ENCODE results near the gene COPS2. TPM values are rescaled to one million over a fixed set of nuclear protein-coding genes. Genes with fewer than 3 reads are reported as not detected.

Gene COPS2
- total and polyA plus RNA-seq, 2 of the 13 experiments (the other 11 are each of a cell fraction or from before 2014, with no cell fraction given): 37.8 to 66.3 TPM

GRCh38 chr15:49169880-49170597 is 14.6 kb upstream of the COPS2 start, which contains the start of gene GALK2 (continued):
- no peak for TF ChIP-seq ARID3A (IDR thresholded peaks at IDR 0.05; ENCODE audit: low read depth, low read length)
- no peak; the same call in 1 of the 2 replicates for TF ChIP-seq WIZ (CRISPR knock-in tag; IDR thresholded peaks at IDR 0.05)
- no peak for TF ChIP-seq RFX1 (IDR thresholded peaks at IDR 0.05)
- TF ChIP-seq MEIS2 (CRISPR knock-in tag; IDR thresholded peaks at IDR 0.05): no peak
- TF ChIP-seq ZNF746 (CRISPR knock-in tag; IDR thresholded peaks at IDR 0.05): 0 out of 2 replicates have a peak, but pooled peaks have one; percentile 41
- TF ChIP-seq ZBTB26 (CRISPR knock-in tag; IDR thresholded peaks at IDR 0.05; ENCODE audit: borderline replicate concordance): 0 out of 2 replicates have a peak, but pooled peaks have one; percentile 28
- TF ChIP-seq ZNF382 (CRISPR knock-in tag; IDR thresholded peaks at IDR 0.05; ENCODE audit: borderline replicate concordance): no peak
- no peak for TF ChIP-seq ZBTB39 (CRISPR knock-in tag; IDR thresholded peaks at IDR 0.05)
- no peak for TF ChIP-seq ADNP (CRISPR knock-in tag; IDR thresholded peaks at IDR 0.05)
- no peak; the same call in 1 of the 2 replicates for TF ChIP-seq ZFP41 (CRISPR knock-in tag; IDR thresholded peaks at IDR 0.05; ENCODE audit: borderline replicate concordance)
- TF ChIP-seq NFKB2 (CRISPR knock-in tag; IDR thresholded peaks at IDR 0.05; ENCODE audit: borderline replicate concordance): peak; percentile 84; the same call in 1 of the 2 replicates
- TF ChIP-seq ZNF552 (CRISPR knock-in tag; IDR thresholded peaks at IDR 0.05; ENCODE audit: borderline replicate concordance): no peak
- no peak for TF ChIP-seq STAT5B (CRISPR knock-in tag; IDR thresholded peaks at IDR 0.05)
- no peak for TF ChIP-seq NFE2 (CRISPR knock-in tag; IDR thresholded peaks at IDR 0.05)
- TF ChIP-seq SIN3A (IDR thresholded peaks at IDR 0.05; ENCODE audit: borderline replicate concordance, low read depth, low read length): peak; percentile 52; the same call in 1 of the 2 replicates
- TF ChIP-seq CBFB (CRISPR knock-in tag; IDR thresholded peaks at IDR 0.05): no peak
- TF ChIP-seq RARA (CRISPR knock-in tag; IDR thresholded peaks at IDR 0.05): no peak
- TF ChIP-seq SMC3 (IDR thresholded peaks at IDR 0.05; ENCODE audit: low read length): no peak
- no peak for TF ChIP-seq NR2F6 (IDR thresholded peaks at IDR 0.05)
- no peak; the same call in 1 of the 2 replicates for TF ChIP-seq NR2F6 (CRISPR knock-in tag; IDR thresholded peaks at IDR 0.05)
- peak; percentile 86 for TF ChIP-seq ZNF292 (CRISPR knock-in tag; IDR thresholded peaks at IDR 0.05; ENCODE audit: borderline replicate concordance, low read depth)
- no peak for TF ChIP-seq LRRFIP1 (CRISPR knock-in tag; conservative IDR thresholded peaks at IDR 0.05)

Measured in HepG2 (cell line).